BE2C (cell line): ENCODE results near the gene EMILIN1.
A peak's percentile ranks its signal among the peaks of the same experiment; 100 is the strongest.

Experiments used
- DNase-seq: peaks from one replicate; pipeline ENCODE4 v3.0.0-alpha.2; 2020
- H3K27me3 ChIP-seq: fragments of 250-450 bp; sonication (Bioruptor Pico); 2 replicates; pipeline ENCODE4 v1.5.1; 2020; ENCODE audit warnings: mild to moderate bottlenecking
- H3K36me3 ChIP-seq: fragments of 250-450 bp; sonication (Bioruptor Pico); 2 replicates; pipeline ENCODE4 v1.5.1; 2020; ENCODE audit warnings: mild to moderate bottlenecking
- H3K4me1 ChIP-seq: fragments of 250-450 bp; sonication (Bioruptor Pico); 2 replicates; pipeline ENCODE4 v1.5.1; 2020
- H3K4me3 ChIP-seq: 2 replicates; pipeline ENCODE4 v1.5.1; 2011; ENCODE audit warnings: low read depth, low read length
- H3K9me3 ChIP-seq: fragments of 250-450 bp; sonication (Bioruptor Pico); 2 replicates; pipeline ENCODE4 v1.5.1; 2020
- TF ChIP-seq, protein P1 (sequence below): IDR thresholded peaks from 2 replicates; pipeline ENCODE4 v1.5.1; 2012; ENCODE audit warnings: mild to moderate bottlenecking, low read depth, low read length

Gene EMILIN1

DNA sequence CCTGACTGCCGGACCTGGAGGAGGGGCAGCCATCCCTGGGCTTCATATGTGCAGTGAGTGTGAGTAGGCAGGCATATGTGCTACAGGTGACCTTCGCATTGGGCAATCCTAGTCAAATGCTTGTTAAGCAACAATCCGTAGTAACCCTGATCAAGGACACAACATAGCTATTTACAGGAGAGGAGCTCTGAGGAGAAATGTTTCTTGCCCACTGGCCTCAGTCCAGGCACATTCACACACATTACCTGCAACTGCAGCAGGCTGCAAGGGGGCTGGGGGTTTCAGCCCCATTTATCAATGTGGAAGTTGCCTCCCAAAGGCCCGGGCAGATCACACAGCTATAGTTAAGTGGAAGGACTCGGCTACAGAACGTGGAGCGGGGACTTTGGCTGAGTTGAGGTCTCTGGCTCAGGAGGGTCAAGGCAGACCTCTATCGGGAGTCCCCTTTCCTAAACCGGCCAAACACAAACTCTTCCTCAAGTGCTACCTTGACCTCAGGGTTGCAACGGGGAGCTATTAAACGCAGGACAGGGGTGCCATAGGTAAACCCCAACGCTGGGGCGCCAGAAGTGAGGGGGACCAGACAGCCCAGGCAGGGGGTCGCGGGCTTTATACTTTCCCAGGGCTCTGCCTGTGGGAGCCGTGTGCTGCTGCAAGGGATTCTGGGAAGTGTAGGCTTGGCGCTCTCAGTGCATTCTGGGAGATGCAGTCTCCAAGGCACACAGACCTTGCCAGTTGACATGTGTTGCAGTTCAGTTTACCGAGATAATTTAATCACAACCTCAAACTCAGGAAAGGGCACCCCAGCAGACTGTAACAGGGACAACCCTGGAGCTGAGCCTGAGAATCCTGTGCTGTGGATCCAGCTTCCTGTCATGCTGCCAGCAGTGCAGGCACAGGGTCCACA, 17.6 kb downstream of the EMILIN1 start:
- DNase-seq: peak; percentile 82
- Histone ChIP-seq H3K4me1 (peaks cover 6% of the 10 kb centered on the region), H3K4me3 (peak overlapping the region; percentile 65), H3K27me3 (no peaks in the 10 kb centered on the region), H3K9me3 (no peaks in the 10 kb centered on the region), H3K36me3 (no peaks in the 10 kb centered on the region)
- TF ChIP-seq, protein P1, sequence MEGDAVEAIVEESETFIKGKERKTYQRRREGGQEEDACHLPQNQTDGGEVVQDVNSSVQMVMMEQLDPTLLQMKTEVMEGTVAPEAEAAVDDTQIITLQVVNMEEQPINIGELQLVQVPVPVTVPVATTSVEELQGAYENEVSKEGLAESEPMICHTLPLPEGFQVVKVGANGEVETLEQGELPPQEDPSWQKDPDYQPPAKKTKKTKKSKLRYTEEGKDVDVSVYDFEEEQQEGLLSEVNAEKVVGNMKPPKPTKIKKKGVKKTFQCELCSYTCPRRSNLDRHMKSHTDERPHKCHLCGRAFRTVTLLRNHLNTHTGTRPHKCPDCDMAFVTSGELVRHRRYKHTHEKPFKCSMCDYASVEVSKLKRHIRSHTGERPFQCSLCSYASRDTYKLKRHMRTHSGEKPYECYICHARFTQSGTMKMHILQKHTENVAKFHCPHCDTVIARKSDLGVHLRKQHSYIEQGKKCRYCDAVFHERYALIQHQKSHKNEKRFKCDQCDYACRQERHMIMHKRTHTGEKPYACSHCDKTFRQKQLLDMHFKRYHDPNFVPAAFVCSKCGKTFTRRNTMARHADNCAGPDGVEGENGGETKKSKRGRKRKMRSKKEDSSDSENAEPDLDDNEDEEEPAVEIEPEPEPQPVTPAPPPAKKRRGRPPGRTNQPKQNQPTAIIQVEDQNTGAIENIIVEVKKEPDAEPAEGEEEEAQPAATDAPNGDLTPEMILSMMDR: no peak

DNA sequence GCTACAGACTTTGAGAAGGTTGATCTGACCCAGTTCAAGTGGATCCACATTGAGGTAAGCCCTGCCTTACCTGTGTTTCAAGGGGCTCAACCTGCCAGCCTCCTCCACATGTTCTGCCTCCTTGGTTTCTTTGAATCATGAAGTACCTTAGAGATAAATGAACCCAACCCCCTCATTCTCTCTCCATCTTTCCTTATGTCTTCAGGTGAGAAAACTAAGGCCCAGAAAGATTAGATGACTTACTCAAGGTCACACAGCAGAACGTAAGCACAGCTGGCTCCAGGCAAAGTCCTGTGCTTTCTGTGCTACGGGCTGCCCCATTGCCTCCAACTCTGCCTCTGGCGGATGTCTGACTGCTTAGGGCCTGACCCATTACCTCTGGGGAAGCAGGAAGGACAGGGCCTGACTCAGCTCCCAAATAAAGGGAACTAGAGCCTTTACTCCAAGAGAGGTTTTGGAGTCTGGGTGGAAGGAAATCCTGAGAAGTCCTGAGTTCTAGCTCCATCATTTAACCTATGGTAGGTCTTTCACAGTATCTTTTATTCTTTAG, 18.4 kb downstream of the EMILIN1 start:
- Histone ChIP-seq H3K36me3 (no peaks in the 10 kb centered on the region), H3K9me3 (no peaks in the 10 kb centered on the region), H3K27me3 (no peaks in the 10 kb centered on the region), H3K4me1 (peaks cover 6% of the 10 kb centered on the region), H3K4me3 (no peak overlapping the region)
- TF ChIP-seq, protein P1: no peak
- DNase-seq: no peak

DNA sequence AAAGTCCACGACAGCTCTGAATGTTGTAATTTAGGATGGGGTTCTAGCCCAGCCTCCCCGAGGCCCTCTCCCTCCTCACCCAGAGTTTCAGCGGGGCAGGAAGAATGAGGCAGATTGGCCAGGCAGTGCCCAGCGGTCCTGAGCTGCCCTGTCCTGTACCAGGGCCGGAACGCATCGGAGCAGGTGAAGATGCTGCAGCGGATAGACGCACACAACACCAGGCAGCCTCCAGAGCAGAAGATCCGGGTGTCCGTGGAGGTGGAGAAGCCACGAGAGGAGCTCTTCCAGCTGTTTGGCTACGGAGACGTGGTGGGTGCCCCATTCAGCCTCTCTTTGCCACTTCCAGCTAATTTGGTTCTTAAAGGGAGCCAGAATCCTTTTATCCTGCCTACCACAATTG, 18.9 kb downstream of the EMILIN1 start:
- no peak for DNase-seq
- Histone ChIP-seq H3K4me1 (peaks cover 6% of the 10 kb centered on the region), H3K36me3 (no peaks in the 10 kb centered on the region), H3K9me3 (no peaks in the 10 kb centered on the region), H3K4me3 (no peak overlapping the region), H3K27me3 (no peaks in the 10 kb centered on the region)
- TF ChIP-seq, protein P1: no peak

DNA sequence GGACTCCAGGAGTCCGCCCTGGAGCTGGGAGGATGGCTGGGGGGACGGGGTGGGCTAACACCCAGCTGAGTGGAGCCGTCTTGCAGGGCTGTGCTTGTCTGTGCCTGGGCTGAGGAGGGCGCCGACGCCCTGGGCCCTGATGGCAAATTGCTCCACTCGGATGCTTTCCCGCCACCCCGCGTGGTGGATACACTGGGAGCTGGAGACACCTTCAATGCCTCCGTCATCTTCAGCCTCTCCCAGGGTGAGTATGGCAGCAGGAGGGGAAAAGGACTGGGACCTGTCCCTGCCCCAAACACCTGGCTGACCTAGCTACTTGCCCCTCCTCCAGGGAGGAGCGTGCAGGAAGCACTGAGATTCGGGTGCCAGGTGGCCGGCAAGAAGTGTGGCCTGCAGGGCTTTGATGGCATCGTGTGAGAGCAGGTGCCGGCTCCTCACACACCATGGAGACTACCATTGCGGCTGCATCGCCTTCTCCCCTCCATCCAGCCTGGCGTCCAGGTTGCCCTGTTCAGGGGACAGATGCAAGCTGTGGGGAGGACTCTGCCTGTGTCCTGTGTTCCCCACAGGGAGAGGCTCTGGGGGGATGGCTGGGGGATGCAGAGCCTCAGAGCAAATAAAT, 21.0 kb downstream of the EMILIN1 start:
- peaks cover 6% of the 10 kb centered on the region for H3K4me1 ChIP-seq
- H3K36me3 ChIP-seq: no peaks in the 10 kb centered on the region
- H3K9me3 ChIP-seq: no peaks in the 10 kb centered on the region
- TF ChIP-seq, protein P1: no peak
- H3K4me3 ChIP-seq: no peak overlapping the region
- no peaks in the 10 kb centered on the region for H3K27me3 ChIP-seq
- DNase-seq: no peak

DNA sequence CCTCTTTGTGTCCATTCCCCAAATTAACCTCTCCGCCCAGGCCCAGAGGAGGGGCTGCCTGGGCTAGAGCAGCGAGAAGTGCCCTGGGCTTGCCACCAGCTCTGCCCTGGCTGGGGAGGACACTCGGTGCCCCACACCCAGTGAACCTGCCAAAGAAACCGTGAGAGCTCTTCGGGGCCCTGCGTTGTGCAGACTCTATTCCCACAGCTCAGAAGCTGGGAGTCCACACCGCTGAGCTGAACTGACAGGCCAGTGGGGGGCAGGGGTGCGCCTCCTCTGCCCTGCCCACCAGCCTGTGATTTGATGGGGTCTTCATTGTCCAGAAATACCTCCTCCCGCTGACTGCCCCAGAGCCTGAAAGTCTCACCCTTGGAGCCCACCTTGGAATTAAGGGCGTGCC, 21.6 kb downstream of the EMILIN1 start:
- TF ChIP-seq, protein P1: no peak
- Histone ChIP-seq H3K27me3 (no peaks in the 10 kb centered on the region), H3K4me1 (peaks cover 6% of the 10 kb centered on the region), H3K9me3 (no peaks in the 10 kb centered on the region), H3K4me3 (no peak overlapping the region), H3K36me3 (no peaks in the 10 kb centered on the region)
- no peak for DNase-seq
